ENCODE results near the gene SLX9.

The SLX9 gene, protein sequence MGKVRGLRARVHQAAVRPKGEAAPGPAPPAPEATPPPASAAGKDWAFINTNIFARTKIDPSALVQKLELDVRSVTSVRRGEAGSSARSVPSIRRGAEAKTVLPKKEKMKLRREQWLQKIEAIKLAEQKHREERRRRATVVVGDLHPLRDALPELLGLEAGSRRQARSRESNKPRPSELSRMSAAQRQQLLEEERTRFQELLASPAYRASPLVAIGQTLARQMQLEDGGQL

DNA sequence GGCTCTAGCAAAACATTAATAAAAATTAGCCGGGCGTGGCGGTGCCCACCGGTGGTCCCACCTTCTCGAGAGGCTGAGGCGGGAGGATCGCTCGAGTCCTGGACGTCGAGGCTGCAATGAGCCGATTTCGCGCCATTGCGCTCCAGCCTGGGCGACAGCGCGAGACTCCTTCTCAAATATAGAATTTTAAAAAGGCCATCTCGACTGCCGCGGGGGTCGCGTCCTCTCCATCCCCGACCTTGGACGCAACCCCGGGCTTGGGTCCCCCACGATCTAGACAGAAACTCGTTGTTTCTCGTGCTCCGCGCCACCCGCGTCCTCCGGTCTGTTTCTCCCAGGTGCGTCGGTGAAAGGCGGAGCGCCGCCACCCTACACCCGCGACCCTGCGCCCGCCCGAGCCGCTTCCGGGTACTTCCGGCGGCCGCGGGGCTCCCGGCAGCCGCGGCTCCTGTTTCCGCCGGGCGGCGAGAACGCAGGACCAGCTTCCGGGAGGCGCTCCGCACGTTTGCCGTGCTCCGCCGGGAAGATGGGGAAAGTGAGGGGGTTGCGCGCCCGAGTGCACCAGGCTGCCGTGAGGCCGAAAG is at the start of gene SLX9:
Gene SLX9 (plus strand): TSS at position 498 of the 584 bp plus-strand sequence. CDS start 29 bp downstream, at position 527.
- TF ChIP-seq, protein P1, sequence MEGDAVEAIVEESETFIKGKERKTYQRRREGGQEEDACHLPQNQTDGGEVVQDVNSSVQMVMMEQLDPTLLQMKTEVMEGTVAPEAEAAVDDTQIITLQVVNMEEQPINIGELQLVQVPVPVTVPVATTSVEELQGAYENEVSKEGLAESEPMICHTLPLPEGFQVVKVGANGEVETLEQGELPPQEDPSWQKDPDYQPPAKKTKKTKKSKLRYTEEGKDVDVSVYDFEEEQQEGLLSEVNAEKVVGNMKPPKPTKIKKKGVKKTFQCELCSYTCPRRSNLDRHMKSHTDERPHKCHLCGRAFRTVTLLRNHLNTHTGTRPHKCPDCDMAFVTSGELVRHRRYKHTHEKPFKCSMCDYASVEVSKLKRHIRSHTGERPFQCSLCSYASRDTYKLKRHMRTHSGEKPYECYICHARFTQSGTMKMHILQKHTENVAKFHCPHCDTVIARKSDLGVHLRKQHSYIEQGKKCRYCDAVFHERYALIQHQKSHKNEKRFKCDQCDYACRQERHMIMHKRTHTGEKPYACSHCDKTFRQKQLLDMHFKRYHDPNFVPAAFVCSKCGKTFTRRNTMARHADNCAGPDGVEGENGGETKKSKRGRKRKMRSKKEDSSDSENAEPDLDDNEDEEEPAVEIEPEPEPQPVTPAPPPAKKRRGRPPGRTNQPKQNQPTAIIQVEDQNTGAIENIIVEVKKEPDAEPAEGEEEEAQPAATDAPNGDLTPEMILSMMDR (IDR thresholded peaks at IDR 0.05; ENCODE audit: extremely low read depth, insufficient read depth, missing control alignments) = no peak
- in situ Hi-C loops (cut with MboI; ENCODE audit: low pct_unique_long_range_greater_than_20kb, low sequenced_read_pairs, unreplicated experiment) = loop anchor here (25.0 kb wide), 1 partner anchor 427 kb away; no protein-coding TSS in a partner anchor
- DNase-seq (ENCODE audit: low spot score) = peak; percentile 95

DNA sequence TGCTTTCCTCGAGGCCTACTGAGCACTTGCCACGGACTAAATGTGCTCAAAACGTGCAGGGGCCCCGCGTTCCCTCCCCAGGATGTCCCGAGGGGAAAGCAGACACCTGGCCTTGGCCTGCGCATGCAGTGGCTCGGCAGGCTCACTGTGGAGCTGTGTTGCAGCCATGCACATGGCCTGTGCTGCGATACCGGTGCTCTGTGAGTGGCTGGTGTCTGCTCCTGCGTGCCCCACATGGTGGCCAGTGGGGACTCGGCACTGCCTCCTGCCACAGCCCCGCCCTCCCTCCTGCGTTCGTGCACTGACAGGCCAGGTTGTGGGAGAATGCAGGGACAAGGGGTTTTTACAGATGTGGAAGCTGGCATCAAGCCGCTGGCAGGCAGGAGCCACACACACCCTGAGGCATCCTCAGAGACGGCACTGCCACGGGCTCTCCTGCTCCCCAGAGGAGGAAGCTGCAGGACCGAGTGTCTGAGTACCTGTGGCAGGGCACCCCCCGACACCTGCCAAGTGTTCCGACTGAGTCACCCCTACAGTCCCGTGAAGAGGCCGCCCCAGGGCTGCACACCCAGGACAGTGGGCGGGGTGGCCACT is 49.4 kb upstream of the SLX9 start:
- in situ Hi-C loops (cut with MboI; ENCODE audit: low pct_unique_long_range_greater_than_20kb, low sequenced_read_pairs, unreplicated experiment) = no loop called here
- TF ChIP-seq, protein P1 (IDR thresholded peaks at IDR 0.05; ENCODE audit: extremely low read depth, insufficient read depth, missing control alignments) = no peak
- DNase-seq (ENCODE audit: low spot score) = no peak

DNA sequence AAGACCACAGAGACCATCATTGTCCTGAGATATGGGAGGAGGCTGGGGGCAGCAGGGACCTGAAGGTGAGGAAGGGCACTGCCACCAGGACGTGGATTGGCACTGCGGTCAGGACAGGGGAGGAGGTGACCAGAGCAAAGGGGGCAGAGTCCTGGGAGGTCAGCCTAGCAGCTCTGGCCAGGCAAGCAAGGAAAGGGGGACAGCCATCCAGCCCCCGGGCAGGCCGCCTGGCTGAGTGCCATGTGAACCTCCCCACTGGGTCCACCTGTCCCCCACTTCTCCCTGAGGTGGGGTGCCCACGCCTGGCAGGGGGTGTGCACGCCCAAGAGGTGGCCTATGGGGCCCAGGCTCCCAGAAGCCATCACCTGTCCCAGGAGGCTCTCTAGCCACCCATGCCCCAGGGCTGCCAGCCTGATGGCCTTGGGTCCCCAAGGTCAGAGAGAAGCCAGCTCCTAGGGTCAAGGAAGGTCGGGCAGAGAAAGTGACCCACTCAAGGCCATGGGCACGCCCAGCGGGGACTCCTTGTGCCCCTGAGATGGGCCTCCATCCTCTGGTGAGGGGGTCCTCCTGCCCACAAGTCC is 48.8 kb upstream of the SLX9 start:
- in situ Hi-C loops (cut with MboI; ENCODE audit: low pct_unique_long_range_greater_than_20kb, low sequenced_read_pairs, unreplicated experiment) = no loop called here
- no peak for DNase-seq (ENCODE audit: low spot score)
- TF ChIP-seq, protein P1 (IDR thresholded peaks at IDR 0.05; ENCODE audit: extremely low read depth, insufficient read depth, missing control alignments) = no peak

DNA sequence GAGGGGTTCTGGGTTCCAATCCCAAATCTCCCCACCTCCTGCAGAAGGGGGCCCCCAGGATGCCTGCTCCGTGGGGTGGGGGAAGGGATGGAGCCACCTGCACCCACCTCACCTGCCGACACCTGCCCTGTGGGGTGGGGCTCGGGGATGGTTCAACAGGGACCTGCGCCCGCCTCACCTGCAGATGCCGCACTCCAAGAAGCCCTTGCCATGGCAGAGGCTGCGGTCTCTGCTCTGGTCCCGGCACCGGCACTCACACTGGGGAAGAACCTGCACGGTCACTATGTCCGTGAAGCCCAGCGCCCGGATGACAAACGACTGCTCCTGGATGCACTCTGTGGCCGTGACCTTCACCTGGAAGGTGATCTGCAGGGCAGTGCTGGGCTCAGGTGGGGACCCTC is 48.2 kb upstream of the SLX9 start:
- in situ Hi-C loops (cut with MboI; ENCODE audit: low pct_unique_long_range_greater_than_20kb, low sequenced_read_pairs, unreplicated experiment) = no loop called here
- TF ChIP-seq, protein P1 (IDR thresholded peaks at IDR 0.05; ENCODE audit: extremely low read depth, insufficient read depth, missing control alignments) = no peak
- no peak for DNase-seq (ENCODE audit: low spot score)

DNA sequence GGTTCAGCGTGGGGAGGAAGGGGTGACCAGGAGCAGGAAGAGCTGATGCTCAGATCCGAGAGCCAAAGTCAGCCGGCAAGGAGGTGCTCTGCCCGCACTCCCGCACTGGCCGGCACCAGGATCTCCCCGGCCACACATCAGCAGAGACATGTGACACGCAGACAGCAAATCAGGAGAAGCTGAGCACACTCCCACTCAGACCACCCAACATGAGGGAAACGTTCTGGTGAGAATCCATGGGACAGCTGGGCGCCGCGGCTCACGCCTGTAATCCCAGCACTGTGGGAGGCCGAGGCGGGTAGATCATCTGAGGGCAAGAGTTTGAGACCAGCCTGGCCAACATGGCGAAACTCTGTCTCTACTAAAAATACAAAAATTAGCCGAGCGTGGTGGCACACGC is 47.7 kb upstream of the SLX9 start:
- in situ Hi-C loops (cut with MboI; ENCODE audit: low pct_unique_long_range_greater_than_20kb, low sequenced_read_pairs, unreplicated experiment) = no loop called here
- TF ChIP-seq, protein P1 (IDR thresholded peaks at IDR 0.05; ENCODE audit: extremely low read depth, insufficient read depth, missing control alignments) = no peak
- no peak for DNase-seq (ENCODE audit: low spot score)

DNA sequence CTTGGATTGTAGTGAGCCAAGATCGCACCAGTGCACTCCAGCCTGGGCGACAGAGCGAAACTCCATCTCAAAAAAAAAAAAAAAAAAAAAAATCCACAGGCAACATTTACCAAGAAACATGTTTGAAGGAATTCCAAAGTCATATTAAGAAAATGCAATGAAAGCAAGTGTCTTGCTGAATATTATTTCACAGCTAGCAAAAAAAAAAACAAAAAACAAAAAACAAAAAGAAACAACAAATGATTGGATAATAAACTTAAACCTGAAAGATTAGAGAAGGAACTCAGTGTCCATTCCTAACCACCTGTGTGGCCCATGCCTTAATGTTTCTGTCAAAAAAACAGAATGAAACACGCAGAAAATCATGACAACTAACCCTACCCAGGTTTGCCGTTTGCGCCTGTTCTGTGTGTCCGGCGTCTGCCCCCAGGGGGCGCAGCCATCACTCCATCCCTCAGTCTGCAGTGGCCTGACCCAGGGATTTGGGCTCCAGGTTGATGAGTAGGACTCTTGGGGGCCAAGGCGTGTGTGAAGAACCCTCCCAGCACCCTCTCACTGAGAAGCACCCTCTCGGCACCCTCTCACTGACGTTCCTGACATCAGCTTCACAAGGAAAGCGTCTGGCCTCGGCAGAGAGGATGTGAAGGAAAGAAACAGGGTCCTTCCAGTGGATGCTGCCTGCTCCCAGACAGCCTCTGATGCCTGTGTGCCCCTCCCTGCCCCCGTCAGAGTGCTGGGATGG is 47.1 kb upstream of the SLX9 start:
- TF ChIP-seq, protein P1 (IDR thresholded peaks at IDR 0.05; ENCODE audit: extremely low read depth, insufficient read depth, missing control alignments) = peak; percentile 86
- in situ Hi-C loops (cut with MboI; ENCODE audit: low pct_unique_long_range_greater_than_20kb, low sequenced_read_pairs, unreplicated experiment) = no loop called here
- DNase-seq (ENCODE audit: low spot score) = peak; percentile 85
